HUES6 (cell line): ENCODE results near the gene TRIM51G.
"Not testable (repeated sequence)": the region's sequence is repeated elsewhere in the genome, so short reads cannot be mapped to it uniquely, and the experiment has no call there.

Source experiments
- H3K27ac ChIP-seq: 2 replicates; pipeline ENCODE4 v1.7.0; 2013; ENCODE audit warnings: low read depth, mild to moderate bottlenecking, low read length, inconsistent platforms
- H3K27me3 ChIP-seq: 2 replicates; pipeline ENCODE4 v1.6.1; 2013; ENCODE audit warnings: low read length; ENCODE audit not compliant: control insufficient read depth, insufficient read depth
- H3K36me3 ChIP-seq: 2 replicates; pipeline ENCODE4 v1.6.1; 2013; ENCODE audit warnings: low read length; ENCODE audit not compliant: control insufficient read depth, insufficient read depth
- H3K4me1 ChIP-seq: 2 replicates; pipeline ENCODE4 v1.6.1; 2013; ENCODE audit warnings: low read length; ENCODE audit not compliant: control insufficient read depth, insufficient read depth
- H3K4me3 ChIP-seq: 2 replicates; pipeline ENCODE4 v1.5.1; 2013; ENCODE audit warnings: low read depth, low read length
- H3K9ac ChIP-seq: one replicate; pipeline ENCODE4 v1.6.1; 2013; ENCODE audit warnings: mild to moderate bottlenecking, low read length
- H3K9me3 ChIP-seq: 2 replicates; pipeline ENCODE4 v1.6.1; 2013; ENCODE audit warnings: low read depth, low read length; ENCODE audit not compliant: control insufficient read depth, insufficient read depth

TRIM51G gene, protein sequence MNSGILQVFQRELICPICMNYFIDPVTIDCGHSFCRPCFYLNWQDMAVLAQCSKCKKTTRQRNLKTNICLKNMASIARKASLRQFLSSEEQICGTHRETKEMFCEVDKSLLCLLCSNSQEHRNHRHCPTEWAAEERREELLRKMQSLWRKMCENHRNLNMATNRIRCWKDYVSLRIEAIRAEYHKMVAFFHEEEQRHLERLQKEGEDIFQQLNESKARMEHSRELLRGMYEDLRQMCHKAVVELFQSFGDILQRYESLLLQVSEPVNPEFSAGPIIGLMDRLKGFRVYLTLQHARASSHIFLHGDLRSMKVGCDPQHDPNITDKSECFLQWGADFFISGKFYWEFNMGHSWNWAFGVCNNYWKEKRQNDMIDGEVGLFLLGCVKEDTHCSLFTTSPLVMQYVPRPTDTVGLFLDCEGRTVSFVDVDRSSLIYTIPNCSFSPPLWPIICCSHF

DNA sequence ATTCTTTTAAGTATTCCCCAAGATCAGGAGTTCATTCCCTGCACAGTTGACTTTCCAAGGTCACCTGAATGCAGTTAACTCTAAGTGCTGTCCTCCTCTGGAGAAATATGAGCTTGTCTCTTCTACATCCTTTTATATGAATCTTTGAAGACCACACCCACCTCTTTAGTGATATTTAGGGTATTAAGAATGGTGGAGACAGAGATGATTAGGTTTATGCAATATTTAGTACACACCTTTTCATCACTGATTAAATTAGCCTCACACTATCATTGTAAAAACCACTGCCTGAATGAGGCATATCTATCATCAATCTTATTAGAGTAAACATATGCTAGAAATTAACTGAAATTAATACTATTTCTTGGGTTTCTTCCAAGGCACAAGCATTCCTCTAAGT is at the start of gene TRIM51G:
Gene TRIM51G (minus strand): TSS at position 101 of the 400 bp plus-strand sequence. CDS start 2,190 bp downstream, outside the sequence.
- H3K27me3 ChIP-seq, H3K9me3 ChIP-seq, H3K36me3 ChIP-seq, H3K9ac ChIP-seq, H3K4me1 ChIP-seq, H3K27ac ChIP-seq, H3K4me3 ChIP-seq: not testable (repeated sequence)

DNA sequence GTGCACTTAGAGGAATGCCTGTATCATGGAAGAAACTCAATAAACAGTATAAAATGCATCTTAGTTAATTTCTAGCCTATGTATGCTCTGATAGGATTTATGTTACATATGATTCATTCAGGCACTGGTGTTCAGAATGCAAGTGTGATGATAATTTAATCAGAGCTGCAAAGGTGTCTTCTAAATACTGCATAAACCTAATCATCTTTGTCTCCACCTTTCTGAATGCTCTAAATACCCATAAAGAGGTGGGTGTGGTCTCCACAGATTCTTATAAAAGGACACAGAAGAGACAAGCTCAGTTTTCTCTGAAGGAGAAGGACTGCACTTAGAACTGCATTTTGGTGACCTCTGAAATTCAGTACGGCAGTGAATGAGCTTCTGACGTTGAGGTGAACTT is 44.8 kb upstream of the TRIM51G start, which contains the start of gene TRIM49B:
Gene TRIM49B (plus strand): TSS at position 301 of the 400 bp plus-strand sequence. CDS start 2,777 bp downstream, outside the sequence.
- not testable (repeated sequence) for H3K4me3 ChIP-seq, H3K27ac ChIP-seq, H3K4me1 ChIP-seq, H3K36me3 ChIP-seq, H3K9ac ChIP-seq, H3K9me3 ChIP-seq, H3K27me3 ChIP-seq

DNA sequence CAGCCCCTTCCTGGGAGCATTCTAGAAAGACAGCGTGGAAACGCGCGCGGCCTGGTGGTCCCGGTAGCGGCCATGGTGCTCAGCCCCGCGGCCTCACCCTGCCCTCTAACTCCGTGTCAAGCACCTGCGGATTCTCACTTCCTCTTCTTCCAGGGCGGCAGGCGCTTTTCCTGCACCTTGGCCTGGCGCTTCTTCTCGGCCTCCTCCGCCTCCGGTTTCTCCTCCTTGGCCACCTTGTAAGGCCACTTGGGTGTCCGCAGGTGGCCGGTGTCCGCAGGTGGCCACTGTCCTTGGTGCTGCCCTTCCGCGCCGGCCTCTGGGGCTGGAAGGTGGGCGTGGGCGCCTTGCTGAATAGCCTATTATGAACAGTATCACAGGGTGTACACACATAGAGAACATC is 15.1 kb downstream of the TRIM51G start:
- not testable (repeated sequence) for H3K27me3 ChIP-seq, H3K36me3 ChIP-seq, H3K4me3 ChIP-seq, H3K4me1 ChIP-seq, H3K27ac ChIP-seq, H3K9ac ChIP-seq
- H3K9me3 ChIP-seq, result peaks cover 16% of the 10 kb centered on the region; the same call in 1 of the 2 replicates

DNA sequence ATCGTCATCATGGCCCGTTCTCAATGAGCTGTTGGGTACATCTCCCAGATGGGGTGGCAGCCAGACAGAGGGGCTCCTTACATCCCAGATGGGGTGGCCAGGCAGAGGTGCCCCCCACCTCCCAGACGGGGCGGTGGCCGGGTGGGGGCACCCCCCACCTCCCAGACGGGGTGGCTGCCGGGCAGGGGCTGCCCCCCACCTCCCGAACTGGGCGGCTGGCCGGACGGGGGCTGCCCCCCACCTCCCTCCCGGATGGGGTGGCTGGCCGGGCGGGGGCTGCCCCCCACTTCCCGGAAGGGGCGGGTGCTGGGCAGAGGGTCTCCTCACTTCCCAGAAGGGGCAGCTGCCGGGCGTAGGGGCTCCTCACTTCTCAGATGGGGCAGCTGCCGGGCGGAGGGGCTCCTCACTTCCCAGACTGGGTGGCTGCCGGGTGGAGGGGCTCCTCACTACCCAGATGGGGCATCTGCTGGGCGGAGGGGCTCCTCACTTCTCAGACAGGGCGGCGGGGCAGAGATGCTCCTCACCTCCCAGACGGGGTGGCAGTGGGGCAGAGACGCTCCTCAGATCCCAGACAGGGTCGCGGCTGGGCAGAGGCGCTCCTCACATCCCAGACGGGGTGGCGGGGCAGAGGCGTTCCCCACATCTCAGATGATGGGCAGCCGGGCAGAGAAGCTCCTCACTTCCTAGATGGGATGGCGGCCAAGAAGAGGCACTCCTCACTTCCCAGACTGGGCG is 28.2 kb downstream of the TRIM51G start:
- H3K36me3 ChIP-seq, result not testable (repeated sequence)

DNA sequence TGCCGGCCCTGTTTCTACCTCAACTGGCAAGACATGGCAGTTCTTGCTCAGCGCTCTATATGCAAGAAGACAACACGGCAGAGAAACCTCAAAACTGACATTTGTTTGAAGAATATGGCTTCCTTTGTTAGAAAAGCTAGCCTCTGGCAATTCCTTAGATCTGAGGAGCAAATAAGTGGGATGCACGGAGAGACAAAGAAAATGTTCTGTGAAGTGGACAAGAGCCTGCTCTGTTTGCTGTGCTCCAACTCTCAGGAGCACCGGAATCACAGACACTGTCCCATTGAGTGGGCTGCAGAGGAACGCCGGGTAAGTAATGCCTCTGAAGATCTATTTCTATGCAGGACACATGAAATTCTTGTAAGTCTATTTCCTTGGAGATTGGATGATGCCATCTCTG is 37.9 kb downstream of the TRIM51G start:
- not testable (repeated sequence) for H3K27ac ChIP-seq, H3K4me3 ChIP-seq, H3K36me3 ChIP-seq, H3K4me1 ChIP-seq, H3K9me3 ChIP-seq, H3K9ac ChIP-seq, H3K27me3 ChIP-seq

More for the DNA sequence above, 28.2 kb downstream of the TRIM51G start:
- H3K27me3 ChIP-seq, H3K27ac ChIP-seq, H3K4me1 ChIP-seq, H3K4me3 ChIP-seq, H3K9ac ChIP-seq: not testable (repeated sequence)
- H3K9me3 ChIP-seq, result peaks cover 11% of the 10 kb centered on the region; the same call in 1 of the 2 replicates
